Lung (tissue), 12 donors: ENCODE measurements around the gene MLF2. TPM values are rescaled to one million over a fixed set of nuclear protein-coding genes. Genes with fewer than 3 reads are reported as not detected.

Experiments used
- ATAC-seq: fragments of 200-7000 bp; cut with Tn5 transposase; one replicate; pipeline ENCODE4 v1.9.1; 2020; ENCODE audit warnings: moderate number of reproducible peaks; ENCODE audit not compliant: insufficient read depth, low FRiP score
- DNase-seq, 3 donors: peaks; one replicate each; pipeline ENCODE4 v3.0.0-alpha.2; 2013 to 2017
- H3K27ac ChIP-seq, 2 donors: one replicate each; pipeline ENCODE4 v1.5.1; 2013; ENCODE audit warnings: mild to moderate bottlenecking in 2 of 2, moderate library complexity in 2 of 2, control low read depth in 1 of 2, inconsistent platforms in 1 of 2, low read depth in 1 of 2, low read length in 1 of 2
- H3K27me3 ChIP-seq, 3 donors: one replicate each; pipeline ENCODE4 v1.5.1; 2013; ENCODE audit warnings: low read length in 2 of 3; ENCODE audit not compliant: control insufficient read depth in 3 of 3, insufficient read depth in 3 of 3
- H3K36me3 ChIP-seq, 4 donors: one replicate each; pipeline ENCODE4 v1.5.1; 2013; ENCODE audit warnings: low read length in 4 of 4, mild to moderate bottlenecking in 1 of 4, moderate library complexity in 1 of 4; ENCODE audit not compliant: control insufficient read depth in 4 of 4, insufficient read depth in 4 of 4
- H3K4me1 ChIP-seq, 5 donors: one replicate each; pipeline ENCODE4 v1.5.1; 2013; ENCODE audit warnings: low read length in 5 of 5, mild to moderate bottlenecking in 2 of 5, moderate library complexity in 1 of 5; ENCODE audit not compliant: control insufficient read depth in 5 of 5, insufficient read depth in 5 of 5
- H3K4me3 ChIP-seq: one replicate; pipeline ENCODE4 v1.5.1; 2013; ENCODE audit warnings: mild to moderate bottlenecking, control low read depth, moderate library complexity
- H3K9ac ChIP-seq, 2 donors: one replicate each; pipeline ENCODE4 v1.5.1; 2013; ENCODE audit warnings: low read length in 2 of 2, control low read depth in 1 of 2; ENCODE audit not compliant: insufficient read depth in 1 of 2
- H3K9me3 ChIP-seq, 4 donors: one replicate each; pipeline ENCODE4 v1.5.1; 2013; ENCODE audit warnings: low read length in 3 of 4, mild to moderate bottlenecking in 1 of 4, moderate library complexity in 1 of 4; ENCODE audit not compliant: control insufficient read depth in 4 of 4, insufficient read depth in 3 of 4
- CTCF ChIP-seq: IDR thresholded peaks from 2 replicates; pipeline ENCODE4 v1.5.1; 2012; ENCODE audit warnings: mild to moderate bottlenecking; ENCODE audit errors: control extremely low read depth, extremely low read depth
- WGBS, 2 donors: extraction: QIAGEN DNeasy Blood & Tissue Kit; methylation state at CpG; one replicate each; pipeline ENCODE4 v1.1.7; 2013; 5-methylcytosine and 5-hydroxymethylcytosine counted together
- polyA plus RNA-seq, 2 donors: library from polyadenylated mRNA; stranded (reverse); fragments of 200-250 nt; gene quantifications; one replicate each; pipeline ENCODE4 v1.2.1, GENCODE V29; 2013
- total RNA-seq, 2 donors: library from RNA; depleted of rRNA in 1 of 2; stranded (reverse); fragments of >200 nt in 1 of 2; gene quantifications; one replicate each; pipeline ENCODE4 v1.2.1, GENCODE V29; 2014 to 2021
- donor health status: control.
- donor health status: control.
- donor health status: Bipolar disorder and iron deficiency.
- donor health status: healthy.
- donor health status: DM: yes; HTN: yes; CAD: no.

Gene MLF2
- total and polyA plus RNA-seq, 4 donors: 95.9 to 171 (median 164) TPM

DNA sequence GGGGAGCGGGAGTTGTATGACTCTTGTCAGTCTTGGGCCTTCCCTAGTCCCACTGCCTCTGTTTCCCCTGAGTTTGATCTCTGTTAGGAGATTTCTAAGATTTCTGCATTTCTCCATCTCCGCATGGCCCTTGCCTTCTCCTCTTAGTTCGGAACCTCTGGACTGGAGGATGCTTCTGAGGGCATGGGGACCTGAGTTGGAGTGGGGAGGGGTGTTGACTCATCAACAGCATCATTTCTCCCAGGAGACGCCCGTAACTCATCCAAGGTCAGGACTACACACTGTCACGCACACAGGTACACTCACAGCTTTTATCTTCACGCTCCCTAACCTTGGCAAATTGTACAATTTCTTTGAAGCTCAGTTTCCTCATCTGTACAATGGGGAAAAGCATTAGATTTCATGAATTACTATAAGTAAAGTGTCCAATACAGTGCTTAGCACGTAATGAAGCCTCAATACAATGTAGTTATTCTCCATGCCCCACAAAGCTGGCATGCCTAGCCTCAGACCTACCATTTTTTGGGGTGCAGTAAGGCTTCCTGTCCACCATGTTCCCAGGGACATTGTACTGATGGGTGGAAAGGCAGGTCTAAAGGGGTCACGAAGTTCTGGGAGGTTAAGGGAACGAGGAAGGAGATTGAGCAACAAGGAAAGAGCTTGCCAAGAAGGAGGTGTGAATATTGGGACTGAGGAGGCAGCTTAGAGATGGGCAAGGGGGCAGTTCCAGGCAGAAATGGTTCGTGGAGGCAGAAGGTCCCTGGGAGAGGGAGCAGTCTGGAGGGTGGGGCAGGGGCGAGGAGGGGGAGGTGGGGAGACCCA is 18.8 kb upstream of the MLF2 start:
- peaks cover 0 to 28% (median 14%) of the 10 kb centered on the region in 4 donors for H3K36me3 ChIP-seq
- H3K27ac ChIP-seq: peak overlapping the region in 1 of 2 donors; percentile 34
- peaks cover 7 to 39% (median 17%) of the 10 kb centered on the region in 5 donors for H3K4me1 ChIP-seq
- no peak overlapping the region for H3K4me3 ChIP-seq
- H3K9ac ChIP-seq: no peak overlapping the region
- H3K27me3 ChIP-seq: peaks cover 0 to 2% (median 0%) of the 10 kb centered on the region in 3 donors
- peak in 2 of 3 donors; percentile 38 to 58 for DNase-seq
- WGBS, 2 donors: 67 to 71% methylated on average over 12 of the region's 12 CpGs
- no peak for ATAC-seq
- peaks cover 0 to 2% (median 0%) of the 10 kb centered on the region in 4 donors for H3K9me3 ChIP-seq
- TF ChIP-seq CTCF: no peak

DNA sequence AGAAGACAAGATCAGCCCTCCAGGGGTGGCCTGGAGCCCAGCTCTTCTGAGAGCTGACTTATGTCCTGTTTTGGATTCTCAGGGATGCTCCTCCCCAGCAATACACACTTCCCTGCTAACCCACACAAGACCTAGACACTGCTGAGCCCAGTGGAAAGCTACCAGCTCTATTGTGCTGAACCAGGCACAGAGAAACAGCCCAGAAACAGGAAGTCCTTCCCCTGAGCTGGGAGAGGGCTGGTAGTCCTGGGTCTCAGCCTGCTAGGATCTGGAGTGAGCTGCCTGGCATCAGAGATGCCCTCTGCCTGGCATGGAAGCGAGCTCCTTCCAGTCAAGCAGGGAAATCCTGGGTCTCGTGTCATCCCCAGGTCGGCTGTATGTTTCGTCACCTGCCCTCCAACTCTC is 18.2 kb upstream of the MLF2 start:
- Histone ChIP-seq H3K27me3 (peaks cover 0 to 2% (median 0%) of the 10 kb centered on the region in 3 donors), H3K9ac (no peak overlapping the region), H3K27ac (peak overlapping the region in 1 of 2 donors; percentile 34)

DNA sequence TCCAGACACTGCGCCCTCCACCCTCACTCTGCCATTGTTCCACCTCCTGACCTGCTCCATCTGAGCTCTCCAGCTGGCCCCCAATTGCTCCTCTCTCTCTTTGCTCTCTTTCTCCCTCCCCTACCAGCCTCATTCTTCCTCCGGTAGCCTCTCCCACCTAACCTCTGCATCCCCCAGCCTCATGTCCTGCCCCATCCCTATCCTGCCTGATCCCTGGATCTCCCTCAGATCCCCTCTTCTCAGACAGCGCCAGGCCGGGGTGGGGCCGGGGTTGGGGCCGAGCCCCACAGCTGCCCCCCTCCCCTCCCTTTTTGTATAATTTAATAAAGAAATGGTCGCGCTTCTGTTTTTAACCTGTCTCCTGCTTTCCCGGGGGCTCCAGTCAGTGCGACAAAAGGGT is 17.7 kb upstream of the MLF2 start:
- Histone ChIP-seq H3K4me1 (peaks cover 8 to 42% (median 18%) of the 10 kb centered on the region in 5 donors), H3K27ac (no peak overlapping the region), H3K36me3 (peaks cover 0 to 28% (median 14%) of the 10 kb centered on the region in 4 donors), H3K4me3 (no peak overlapping the region), H3K9ac (no peak overlapping the region), H3K27me3 (peaks cover 0 to 2% (median 0%) of the 10 kb centered on the region in 3 donors), H3K9me3 (peaks cover 0 to 2% (median 0%) of the 10 kb centered on the region in 4 donors)
- ATAC-seq (no peak), DNase-seq (no peak)
- WGBS, 2 donors: 88 to 91% methylated on average over 10 of the region's 10 CpGs
- TF ChIP-seq CTCF: no peak

More for the DNA sequence above, 18.2 kb upstream of the MLF2 start:
- Histone ChIP-seq H3K36me3 (peaks cover 0 to 28% (median 14%) of the 10 kb centered on the region in 4 donors), H3K4me1 (peaks cover 7 to 39% (median 17%) of the 10 kb centered on the region in 5 donors), H3K9me3 (peaks cover 0 to 2% (median 0%) of the 10 kb centered on the region in 4 donors), H3K4me3 (no peak overlapping the region)
- DNase-seq (peak in 1 of 3 donors; percentile 33), ATAC-seq (no peak)
- no peak for TF ChIP-seq CTCF
- WGBS, 2 donors: 86 to 87% methylated on average over 4 of the region's 4 CpGs
